GM12878 (cell line): Measurements from ENCODE around the gene SON. TPM values are rescaled to one million over a fixed set of nuclear protein-coding genes. Genes with fewer than 3 reads are reported as not detected.

Experiments used
- BMI1 ChIP-seq: fragments of 450-650 bp; IDR thresholded peaks from 2 replicates; pipeline ENCODE4 v1.6.1; 2016; ENCODE audit warnings: mild to moderate bottlenecking, moderate library complexity, borderline replicate concordance
- EZH2 ChIP-seq: IDR thresholded peaks from 2 replicates; pipeline ENCODE4 v1.6.1; 2012; ENCODE audit warnings: low read depth, mild to moderate bottlenecking, control low read depth, inconsistent platforms, low read length, borderline replicate concordance; ENCODE audit not compliant: control insufficient read depth
- GATAD2B ChIP-seq: fragments of 450-650 bp; conservative IDR thresholded peaks from 2 replicates; pipeline ENCODE4 v1.6.1; 2017; ENCODE audit warnings: low read depth, mild to moderate bottlenecking, moderate library complexity
- NBN ChIP-seq: fragments of 450-650 bp; IDR thresholded peaks from 2 replicates; pipeline ENCODE4 v1.6.1; 2016
- POU2F2 ChIP-seq: IDR thresholded peaks from 3 replicates; pipeline ENCODE4 v1.6.1; 2011; ENCODE audit warnings: low read depth, mild to moderate bottlenecking, low read length, borderline replicate concordance
- RELA ChIP-seq: fragments of 450-650 bp; IDR thresholded peaks from 2 replicates; pipeline ENCODE4 v1.8.0; 2014; ENCODE audit warnings: borderline replicate concordance; ENCODE audit not compliant: partially characterized antibody
- ZBED1 ChIP-seq: IDR thresholded peaks from 2 replicates; pipeline ENCODE4 v1.6.1; 2016; ENCODE audit warnings: borderline replicate concordance
- ZZZ3 ChIP-seq: IDR thresholded peaks from 2 replicates; pipeline ENCODE4 v1.6.1; 2011; ENCODE audit warnings: low read depth; ENCODE audit not compliant: control insufficient read depth, insufficient read length
- polyA plus RNA-seq, 11 experiments: library from polyadenylated mRNA; depleted of rRNA in 4 of 11; unstranded in 6 of 11; stranded (reverse) in 5 of 11; fragments of >200 nt; fragmentation: Nextera tagmentation in 4 of 11; fragmentation: Illumina TruSeq in 1 of 11; extraction: Ambion mirVana in 4 of 11; extraction: Trizol in 1 of 11; gene quantifications; 1 replicate in 1 of 11; 2 replicates in 10 of 11; pipeline versions ENCODE4 v1.2.1 to v1.2.3, GENCODE V29; 2011 to 2016; ENCODE audit warnings: inconsistent platforms in 2 of 11, missing spikeins in 2 of 11, low read depth in 1 of 11
- total RNA-seq, 4 experiments: library from RNA; depleted of rRNA in 3 of 4; stranded (reverse); fragments of >200 nt in 3 of 4; fragmentation: Illumina TruSeq in 1 of 4; extraction: Trizol in 1 of 4; gene quantifications; 2 replicates each; pipeline versions ENCODE4 v1.2.1 to v1.2.3, GENCODE V29; 2013 to 2021
- TF ChIP-seq, protein P1 (sequence below): fragments of 450-650 bp; IDR thresholded peaks from 2 replicates; pipeline ENCODE4 v1.6.1; 2017; ENCODE audit warnings: mild to moderate bottlenecking, moderate library complexity
- TF ChIP-seq, protein P2 (sequence below): fragments of 450-650 bp; IDR thresholded peaks from 2 replicates; pipeline ENCODE4 v1.6.1; 2016; ENCODE audit warnings: mild to moderate bottlenecking

The SON gene
- total and polyA plus RNA-seq, 10 of the 15 experiments (the other 5 are each of a cell fraction or from before 2014, with no cell fraction given) = 95.7 to 788 (median 251) TPM

DNA sequence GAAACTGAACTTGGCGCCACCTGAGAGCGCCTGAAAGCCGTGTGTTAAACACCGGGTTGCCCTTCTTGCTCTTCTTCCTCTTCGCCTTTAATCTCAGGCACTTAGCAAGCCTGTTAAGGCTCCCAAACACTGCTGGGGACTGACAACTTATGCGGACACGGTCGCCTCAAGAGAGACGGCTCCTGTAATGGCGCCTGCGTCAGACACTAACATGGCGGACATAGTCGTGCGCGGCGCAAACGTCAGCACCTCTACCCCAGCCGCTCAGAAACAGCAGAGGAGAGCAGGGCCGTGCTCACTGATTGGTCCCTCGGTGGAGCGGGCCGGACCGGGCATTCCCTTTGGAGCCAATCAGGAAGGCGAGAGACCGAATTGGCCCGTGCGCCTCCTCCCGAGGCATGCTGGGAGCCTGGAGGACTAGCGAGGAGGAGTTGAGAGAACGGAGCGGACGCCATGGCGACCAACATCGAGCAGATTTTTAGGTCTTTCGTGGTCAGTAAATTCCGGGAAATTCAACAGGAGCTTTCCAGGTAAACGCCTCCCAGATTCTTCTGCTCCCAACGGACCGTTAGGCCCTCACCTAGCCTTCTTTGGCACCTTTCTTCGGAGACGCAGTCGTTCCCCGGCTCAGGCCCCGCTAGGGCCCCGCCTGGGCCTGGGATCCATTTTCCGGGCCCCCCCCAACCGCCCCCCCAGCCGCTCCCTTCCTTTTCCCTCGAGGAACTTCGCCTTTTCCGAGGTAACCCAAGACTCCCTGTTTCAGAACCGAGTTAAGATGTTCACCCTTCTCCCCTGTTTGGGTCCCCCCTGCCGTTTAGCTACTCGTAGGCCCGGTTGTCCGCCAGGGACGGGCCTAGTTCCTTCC, at the start of gene SON (continued):
- 0 out of 2 replicates have a peak, but pooled peaks have one; percentile 21 for TF ChIP-seq ZBED1
- TF ChIP-seq, protein P1, sequence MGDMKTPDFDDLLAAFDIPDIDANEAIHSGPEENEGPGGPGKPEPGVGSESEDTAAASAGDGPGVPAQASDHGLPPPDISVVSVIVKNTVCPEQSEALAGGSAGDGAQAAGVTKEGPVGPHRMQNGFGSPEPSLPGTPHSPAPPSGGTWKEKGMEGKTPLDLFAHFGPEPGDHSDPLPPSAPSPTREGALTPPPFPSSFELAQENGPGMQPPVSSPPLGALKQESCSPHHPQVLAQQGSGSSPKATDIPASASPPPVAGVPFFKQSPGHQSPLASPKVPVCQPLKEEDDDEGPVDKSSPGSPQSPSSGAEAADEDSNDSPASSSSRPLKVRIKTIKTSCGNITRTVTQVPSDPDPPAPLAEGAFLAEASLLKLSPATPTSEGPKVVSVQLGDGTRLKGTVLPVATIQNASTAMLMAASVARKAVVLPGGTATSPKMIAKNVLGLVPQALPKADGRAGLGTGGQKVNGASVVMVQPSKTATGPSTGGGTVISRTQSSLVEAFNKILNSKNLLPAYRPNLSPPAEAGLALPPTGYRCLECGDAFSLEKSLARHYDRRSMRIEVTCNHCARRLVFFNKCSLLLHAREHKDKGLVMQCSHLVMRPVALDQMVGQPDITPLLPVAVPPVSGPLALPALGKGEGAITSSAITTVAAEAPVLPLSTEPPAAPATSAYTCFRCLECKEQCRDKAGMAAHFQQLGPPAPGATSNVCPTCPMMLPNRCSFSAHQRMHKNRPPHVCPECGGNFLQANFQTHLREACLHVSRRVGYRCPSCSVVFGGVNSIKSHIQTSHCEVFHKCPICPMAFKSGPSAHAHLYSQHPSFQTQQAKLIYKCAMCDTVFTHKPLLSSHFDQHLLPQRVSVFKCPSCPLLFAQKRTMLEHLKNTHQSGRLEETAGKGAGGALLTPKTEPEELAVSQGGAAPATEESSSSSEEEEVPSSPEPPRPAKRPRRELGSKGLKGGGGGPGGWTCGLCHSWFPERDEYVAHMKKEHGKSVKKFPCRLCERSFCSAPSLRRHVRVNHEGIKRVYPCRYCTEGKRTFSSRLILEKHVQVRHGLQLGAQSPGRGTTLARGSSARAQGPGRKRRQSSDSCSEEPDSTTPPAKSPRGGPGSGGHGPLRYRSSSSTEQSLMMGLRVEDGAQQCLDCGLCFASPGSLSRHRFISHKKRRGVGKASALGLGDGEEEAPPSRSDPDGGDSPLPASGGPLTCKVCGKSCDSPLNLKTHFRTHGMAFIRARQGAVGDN = peak; percentile 45; the same call in 1 of the 2 replicates
- TF ChIP-seq NBN = peak; percentile 82
- TF ChIP-seq, protein P2, sequence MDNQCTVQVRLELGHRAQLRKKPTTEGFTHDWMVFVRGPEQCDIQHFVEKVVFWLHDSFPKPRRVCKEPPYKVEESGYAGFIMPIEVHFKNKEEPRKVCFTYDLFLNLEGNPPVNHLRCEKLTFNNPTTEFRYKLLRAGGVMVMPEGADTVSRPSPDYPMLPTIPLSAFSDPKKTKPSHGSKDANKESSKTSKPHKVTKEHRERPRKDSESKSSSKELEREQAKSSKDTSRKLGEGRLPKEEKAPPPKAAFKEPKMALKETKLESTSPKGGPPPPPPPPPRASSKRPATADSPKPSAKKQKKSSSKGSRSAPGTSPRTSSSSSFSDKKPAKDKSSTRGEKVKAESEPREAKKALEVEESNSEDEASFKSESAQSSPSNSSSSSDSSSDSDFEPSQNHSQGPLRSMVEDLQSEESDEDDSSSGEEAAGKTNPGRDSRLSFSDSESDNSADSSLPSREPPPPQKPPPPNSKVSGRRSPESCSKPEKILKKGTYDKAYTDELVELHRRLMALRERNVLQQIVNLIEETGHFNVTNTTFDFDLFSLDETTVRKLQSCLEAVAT = peak; percentile 81
- no peak for TF ChIP-seq BMI1
- TF ChIP-seq EZH2 = no peak
- no peak for TF ChIP-seq ZZZ3
- TF ChIP-seq POU2F2 = peak; percentile 81; the same call in 2 of the 3 replicates
- TF ChIP-seq GATAD2B = peak; percentile 73
- no peak for TF ChIP-seq RELA
